Chondrocyte (in vitro differentiated cells): ENCODE measurements around the gene WBP2. TPM values are rescaled to one million over a fixed set of nuclear protein-coding genes. Genes with fewer than 3 reads are reported as not detected.
"Not testable (repeated sequence)": the region's sequence is repeated elsewhere in the genome, so short reads cannot be mapped to it uniquely, and the experiment has no call there.

Experiments
- DNase-seq: peaks from one replicate; pipeline ENCODE4 v3.0.0; 2021; ENCODE audit warnings: mixed read lengths, low spot score
- H3K27ac Mint-ChIP-seq: one replicate; pipeline ENCODE4 v1.8.0; 2021; ENCODE audit warnings: mild to moderate bottlenecking, moderate library complexity, mixed read lengths; ENCODE audit not compliant: unreplicated experiment
- H3K27me3 Mint-ChIP-seq: 2 replicates; pipeline ENCODE4 v1.8.0; 2021; ENCODE audit warnings: low read depth, mixed read lengths
- H3K36me3 Mint-ChIP-seq: 2 replicates; pipeline ENCODE4 v1.8.0; 2021; ENCODE audit warnings: low read depth, mixed read lengths
- H3K4me1 Mint-ChIP-seq: 2 replicates; pipeline ENCODE4 v1.8.0; 2021; ENCODE audit warnings: low read depth, mild to moderate bottlenecking, mixed read lengths
- H3K4me3 Mint-ChIP-seq: one replicate; pipeline ENCODE4 v1.8.0; 2021; ENCODE audit warnings: mild to moderate bottlenecking, moderate library complexity, mixed read lengths; ENCODE audit not compliant: unreplicated experiment
- H3K9me3 Mint-ChIP-seq: 2 replicates; pipeline ENCODE4 v1.8.0; 2021; ENCODE audit warnings: low read depth, mixed read lengths
- CTCF ChIP-seq: fragments of 200-600 bp; sonication (generic); IDR thresholded peaks from 2 replicates; pipeline ENCODE4 v1.5.0; 2021; ENCODE audit warnings: antibody characterized with exemption, mild to moderate bottlenecking, moderate library complexity
- total RNA-seq: library from RNA; stranded (reverse); gene quantifications from 3 replicates; pipeline ENCODE4 v1.2.1, GENCODE V29; 2021

The WBP2 gene
- total RNA-seq, 1 donor from 2014 or later: 62.5 TPM

- H3K27ac Mint-ChIP-seq: no peak overlapping the region
These were observed 910 bp downstream of the WBP2 start for GRCh38 chr17:75854101-75854748.

GRCh38 chr17:75853433-75853832 lies 1.7 kb downstream of the WBP2 start:
- Mint-ChIP-seq H3K4me1 (peaks cover 26% of the 10 kb centered on the region), H3K36me3 (peaks cover 11% of the 10 kb centered on the region), H3K9me3 (no peaks in the 10 kb centered on the region), H3K27me3 (no peaks in the 10 kb centered on the region), H3K27ac (no peak overlapping the region), H3K4me3 (no peak overlapping the region)
- TF ChIP-seq CTCF: no peak
- no peak for DNase-seq

More at GRCh38 chr17:75854101-75854748, 910 bp downstream of the WBP2 start:
- H3K36me3 Mint-ChIP-seq: peaks cover 11% of the 10 kb centered on the region
- peaks cover 31% of the 10 kb centered on the region for H3K4me1 Mint-ChIP-seq
- TF ChIP-seq CTCF: no peak
- no peak overlapping the region for H3K4me3 Mint-ChIP-seq
- H3K9me3 Mint-ChIP-seq: no peaks in the 10 kb centered on the region
- DNase-seq: no peak
- H3K27me3 Mint-ChIP-seq: no peaks in the 10 kb centered on the region

GRCh38 chr17:75851693-75851991 lies 3.5 kb downstream of the WBP2 start:
- not testable (repeated sequence) for H3K9me3 Mint-ChIP-seq, DNase-seq, H3K27me3 Mint-ChIP-seq, H3K27ac Mint-ChIP-seq, H3K4me3 Mint-ChIP-seq
- H3K4me1 Mint-ChIP-seq: peaks cover 26% of the 10 kb centered on the region
- H3K36me3 Mint-ChIP-seq: peaks cover 17% of the 10 kb centered on the region

GRCh38 chr17:75850928-75851692 lies 4.0 kb downstream of the WBP2 start:
- Mint-ChIP-seq H3K4me3 (no peak overlapping the region), H3K36me3 (peaks cover 19% of the 10 kb centered on the region), H3K27me3 (no peaks in the 10 kb centered on the region), H3K27ac (no peak overlapping the region), H3K4me1 (peaks cover 26% of the 10 kb centered on the region), H3K9me3 (no peaks in the 10 kb centered on the region)
- no peak for TF ChIP-seq CTCF
- DNase-seq: no peak

GRCh38 chr17:75849724-75850123 lies 5.4 kb downstream of the WBP2 start:
- peak overlapping the region; percentile 32 for H3K27ac Mint-ChIP-seq
- H3K36me3 Mint-ChIP-seq: peaks cover 23% of the 10 kb centered on the region
- no peak for TF ChIP-seq CTCF
- no peaks in the 10 kb centered on the region for H3K27me3 Mint-ChIP-seq
- H3K4me3 Mint-ChIP-seq: no peak overlapping the region
- peaks cover 38% of the 10 kb centered on the region for H3K4me1 Mint-ChIP-seq
- H3K9me3 Mint-ChIP-seq: no peaks in the 10 kb centered on the region
- no peak for DNase-seq

GRCh38 chr17:75849279-75849646 lies 5.9 kb downstream of the WBP2 start:
- H3K27ac Mint-ChIP-seq: peak overlapping the region; percentile 32

More at GRCh38 chr17:75849279-75849646, 5.9 kb downstream of the WBP2 start:
- Mint-ChIP-seq H3K9me3 (no peaks in the 10 kb centered on the region), H3K36me3 (peaks cover 23% of the 10 kb centered on the region), H3K4me3 (no peak overlapping the region), H3K4me1 (peaks cover 34% of the 10 kb centered on the region), H3K27me3 (no peaks in the 10 kb centered on the region)
- no peak for TF ChIP-seq CTCF
- no peak for DNase-seq
